D341Med (cell line): ENCODE data around the gene ZNF101.
"Not testable (repeated sequence)": the region's sequence is repeated elsewhere in the genome, so short reads cannot be mapped to it uniquely, and the experiment has no call there.

ENCODE experiments used
- DNase-seq: peaks from one replicate; pipeline ENCODE4 v3.0.0; 2012; ENCODE audit warnings: low spot score

Gene ZNF101

GRCh38 chr19:19661675-19662251 lies 6.9 kb upstream of the ZNF101 start:
- DNase-seq = peak; percentile 72

GRCh38 chr19:19662344-19662743 lies 6.3 kb upstream of the ZNF101 start:
- DNase-seq = peak; percentile 16

- DNase-seq = no peak
These were observed 5.8 kb upstream of the ZNF101 start for GRCh38 chr19:19662871-19663255.

- peak; percentile 94 for DNase-seq
These were observed 5.2 kb upstream of the ZNF101 start, which contains the start of gene ATP13A1 for GRCh38 chr19:19663256-19664120. ATP13A1 (minus strand) TSS chr19:19663676; CDS start chr19:19663666, 10 bp downstream.

GRCh38 chr19:19665420-19665948 lies 3.2 kb upstream of the ZNF101 start:
- DNase-seq = not testable (repeated sequence)

- DNase-seq = no peak
These were observed 1.5 kb downstream of the ZNF101 start for GRCh38 chr19:19670070-19670551.

GRCh38 chr19:19672816-19673215 lies 4.2 kb downstream of the ZNF101 start:
- no peak for DNase-seq

- no peak for DNase-seq
These were observed 5.7 kb downstream of the ZNF101 start for GRCh38 chr19:19674315-19674714.

- no peak for DNase-seq
These were observed 8.9 kb downstream of the ZNF101 start for GRCh38 chr19:19677579-19677978.

GRCh38 chr19:19679176-19680073 lies 10.8 kb downstream of the ZNF101 start:
- no peak for DNase-seq

GRCh38 chr19:19686119-19686518 lies 17.5 kb downstream of the ZNF101 start:
- DNase-seq = not testable (repeated sequence)

- DNase-seq = no peak
These were observed 17.9 kb downstream of the ZNF101 start for GRCh38 chr19:19686580-19686979.

GRCh38 chr19:19687090-19687489 lies 18.5 kb downstream of the ZNF101 start:
- no peak for DNase-seq

GRCh38 chr19:19689023-19689422 lies 20.4 kb downstream of the ZNF101 start:
- not testable (repeated sequence) for DNase-seq

GRCh38 chr19:19691683-19692082 lies 23.0 kb downstream of the ZNF101 start:
- no peak for DNase-seq

GRCh38 chr19:19696386-19696785 lies 27.7 kb downstream of the ZNF101 start:
- DNase-seq = no peak

- no peak for DNase-seq
These were observed 28.9 kb downstream of the ZNF101 start for GRCh38 chr19:19697589-19697988.

GRCh38 chr19:19700493-19700892 lies 31.9 kb downstream of the ZNF101 start:
- not testable (repeated sequence) for DNase-seq

- DNase-seq = no peak
These were observed 36.2 kb downstream of the ZNF101 start for GRCh38 chr19:19704836-19705235.

GRCh38 chr19:19710506-19710905 lies 41.9 kb downstream of the ZNF101 start:
- DNase-seq = no peak

- DNase-seq = no peak
These were observed 42.8 kb downstream of the ZNF101 start for GRCh38 chr19:19711306-19711933.
